Progenitor cell of endocrine pancreas (in vitro differentiated cells): Measurements from ENCODE around the gene HNRNPA1. TPM values are rescaled to one million over a fixed set of nuclear protein-coding genes. Genes with fewer than 3 reads are reported as not detected.
"Not testable (repeated sequence)": the region's sequence is repeated elsewhere in the genome, so short reads cannot be mapped to it uniquely, and the experiment has no call there.

Experiments used
- DNase-seq: peaks from one replicate; pipeline ENCODE4 v3.0.0; 2021; ENCODE audit warnings: low spot score; ENCODE audit not compliant: unreplicated experiment
- H3K27ac Mint-ChIP-seq: 2 replicates; pipeline ENCODE4 v1.8.0; 2021; ENCODE audit warnings: mild to moderate bottlenecking, moderate library complexity, mixed read lengths
- H3K27me3 Mint-ChIP-seq: 2 replicates; pipeline ENCODE4 v1.8.0; 2021; ENCODE audit warnings: mixed read lengths
- H3K36me3 Mint-ChIP-seq: 2 replicates; pipeline ENCODE4 v1.8.0; 2022; ENCODE audit warnings: mixed read lengths; ENCODE audit not compliant: insufficient read depth
- H3K4me1 Mint-ChIP-seq: 2 replicates; pipeline ENCODE4 v1.8.0; 2021; ENCODE audit warnings: low read depth, mixed read lengths
- H3K4me3 Mint-ChIP-seq: 2 replicates; pipeline ENCODE4 v1.8.0; 2021; ENCODE audit warnings: low read depth, mild to moderate bottlenecking, moderate library complexity, mixed read lengths
- H3K9me3 Mint-ChIP-seq: 2 replicates; pipeline ENCODE4 v1.8.0; 2021; ENCODE audit warnings: low read depth, mixed read lengths
- total RNA-seq: library from RNA; stranded (reverse); gene quantifications from 2 replicates; pipeline ENCODE4 v1.2.1, GENCODE V29; 2021
- TF ChIP-seq, protein P1 (sequence below): fragments of 200-600 bp; sonication (generic); IDR thresholded peaks from one replicate; pipeline ENCODE4 v1.5.0; 2021; ENCODE audit warnings: antibody characterized with exemption, mild to moderate bottlenecking; ENCODE audit not compliant: unreplicated experiment

HNRNPA1 gene
- total RNA-seq, 1 donor from 2014 or later = 2,551 TPM

DNA sequence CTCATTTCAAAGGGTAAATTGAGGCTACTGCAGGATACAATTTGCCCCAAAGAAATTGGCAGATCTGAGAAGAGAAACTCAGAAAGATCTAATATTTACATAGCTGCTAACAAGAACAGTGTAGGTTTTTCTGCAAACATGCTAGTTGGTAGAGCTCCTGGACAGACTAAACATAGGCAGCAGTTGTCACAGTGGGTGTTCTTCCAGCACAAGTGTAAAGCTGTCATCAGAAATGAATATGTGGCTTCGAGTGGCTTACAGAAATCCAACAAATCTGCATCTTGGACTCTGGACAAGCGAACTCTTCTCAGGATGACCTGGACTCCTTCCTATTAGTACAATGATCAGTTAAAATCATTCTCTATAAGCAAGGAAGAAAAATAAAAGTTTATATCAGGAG is 6.5 kb upstream of the HNRNPA1 start:
- Mint-ChIP-seq H3K36me3 (peaks cover 8% of the 10 kb centered on the region), H3K4me1 (peaks cover 22% of the 10 kb centered on the region), H3K9me3 (no peaks in the 10 kb centered on the region), H3K27ac (no peak overlapping the region), H3K27me3 (no peaks in the 10 kb centered on the region), H3K4me3 (no peak overlapping the region)
- TF ChIP-seq, protein P1, sequence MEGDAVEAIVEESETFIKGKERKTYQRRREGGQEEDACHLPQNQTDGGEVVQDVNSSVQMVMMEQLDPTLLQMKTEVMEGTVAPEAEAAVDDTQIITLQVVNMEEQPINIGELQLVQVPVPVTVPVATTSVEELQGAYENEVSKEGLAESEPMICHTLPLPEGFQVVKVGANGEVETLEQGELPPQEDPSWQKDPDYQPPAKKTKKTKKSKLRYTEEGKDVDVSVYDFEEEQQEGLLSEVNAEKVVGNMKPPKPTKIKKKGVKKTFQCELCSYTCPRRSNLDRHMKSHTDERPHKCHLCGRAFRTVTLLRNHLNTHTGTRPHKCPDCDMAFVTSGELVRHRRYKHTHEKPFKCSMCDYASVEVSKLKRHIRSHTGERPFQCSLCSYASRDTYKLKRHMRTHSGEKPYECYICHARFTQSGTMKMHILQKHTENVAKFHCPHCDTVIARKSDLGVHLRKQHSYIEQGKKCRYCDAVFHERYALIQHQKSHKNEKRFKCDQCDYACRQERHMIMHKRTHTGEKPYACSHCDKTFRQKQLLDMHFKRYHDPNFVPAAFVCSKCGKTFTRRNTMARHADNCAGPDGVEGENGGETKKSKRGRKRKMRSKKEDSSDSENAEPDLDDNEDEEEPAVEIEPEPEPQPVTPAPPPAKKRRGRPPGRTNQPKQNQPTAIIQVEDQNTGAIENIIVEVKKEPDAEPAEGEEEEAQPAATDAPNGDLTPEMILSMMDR = no peak
- no peak for DNase-seq

DNA sequence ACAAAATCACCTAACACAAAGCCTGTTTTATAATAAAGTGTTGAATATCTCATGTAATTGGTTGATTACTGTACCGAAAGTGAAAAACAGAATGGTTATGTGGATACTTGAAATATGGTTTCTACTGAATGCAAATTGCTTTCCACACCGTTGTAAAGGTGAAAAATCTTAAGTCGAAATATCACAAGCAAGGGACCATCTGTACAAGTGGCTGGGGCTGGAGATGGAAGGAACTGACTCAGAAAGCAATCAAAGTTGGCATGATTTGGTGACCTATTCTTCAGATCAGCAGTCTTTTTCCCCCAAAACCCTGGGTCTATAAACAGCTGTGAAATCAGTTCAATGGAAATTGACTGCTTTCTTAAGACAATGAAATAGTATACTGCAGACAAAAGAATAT is 4.2 kb upstream of the HNRNPA1 start:
- H3K27me3 Mint-ChIP-seq = no peaks in the 10 kb centered on the region
- TF ChIP-seq, protein P1 = no peak
- peak overlapping the region; percentile 69 for H3K27ac Mint-ChIP-seq
- peaks cover 23% of the 10 kb centered on the region for H3K4me1 Mint-ChIP-seq
- no peak for DNase-seq
- peaks cover 10% of the 10 kb centered on the region for H3K36me3 Mint-ChIP-seq
- no peaks in the 10 kb centered on the region for H3K9me3 Mint-ChIP-seq
- no peak overlapping the region for H3K4me3 Mint-ChIP-seq

DNA sequence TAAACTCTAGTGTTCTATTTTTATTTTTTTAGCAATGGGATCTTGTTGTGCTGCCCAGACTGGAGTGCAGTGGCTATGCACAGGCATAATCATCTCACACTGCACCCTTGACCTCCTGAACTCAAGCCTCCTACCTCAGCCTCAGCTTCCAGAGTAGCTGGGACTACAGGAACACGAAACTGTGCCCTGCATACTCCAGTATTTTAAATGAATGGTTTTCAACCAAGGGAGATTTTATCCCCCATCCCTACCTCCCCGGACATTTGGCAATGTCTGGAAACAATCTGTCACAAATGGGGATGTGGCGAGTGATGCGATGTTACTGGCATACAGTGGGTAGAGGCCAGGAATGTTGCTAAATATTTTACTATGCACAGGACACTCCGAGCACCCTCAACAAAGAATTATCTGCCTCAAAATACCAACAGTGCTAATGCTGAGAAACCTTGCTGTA is 2.7 kb upstream of the HNRNPA1 start:
- Mint-ChIP-seq H3K27ac (no peak overlapping the region), H3K9me3 (no peaks in the 10 kb centered on the region), H3K27me3 (no peaks in the 10 kb centered on the region), H3K36me3 (peaks cover 22% of the 10 kb centered on the region), H3K4me1 (peaks cover 36% of the 10 kb centered on the region), H3K4me3 (no peak overlapping the region)
- no peak for DNase-seq
- TF ChIP-seq, protein P1 = no peak

DNA sequence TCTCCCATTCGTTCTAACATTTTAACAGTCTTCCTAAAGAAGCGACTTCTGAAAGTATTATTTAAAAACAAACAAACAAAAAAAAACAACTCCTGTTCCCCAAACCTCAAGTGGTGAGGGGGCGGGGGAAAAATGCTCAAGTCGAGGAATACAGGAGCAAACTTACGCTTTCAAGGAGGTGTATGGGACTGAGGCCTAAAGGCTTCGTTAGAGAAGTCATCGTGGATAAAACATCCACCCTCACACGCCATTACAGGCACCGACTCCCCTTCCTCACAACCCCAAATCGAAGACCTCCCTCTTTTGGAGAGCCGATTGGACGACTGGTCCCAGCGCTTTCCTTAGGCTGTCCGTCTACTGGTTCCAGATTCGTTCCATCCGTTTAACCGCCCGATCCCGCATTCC is 1.3 kb upstream of the HNRNPA1 start:
- Mint-ChIP-seq H3K4me3 (no peak overlapping the region), H3K27ac (no peak overlapping the region), H3K4me1 (peaks cover 44% of the 10 kb centered on the region), H3K9me3 (no peaks in the 10 kb centered on the region), H3K27me3 (no peaks in the 10 kb centered on the region), H3K36me3 (peaks cover 32% of the 10 kb centered on the region)
- TF ChIP-seq, protein P1 = no peak
- DNase-seq = no peak

DNA sequence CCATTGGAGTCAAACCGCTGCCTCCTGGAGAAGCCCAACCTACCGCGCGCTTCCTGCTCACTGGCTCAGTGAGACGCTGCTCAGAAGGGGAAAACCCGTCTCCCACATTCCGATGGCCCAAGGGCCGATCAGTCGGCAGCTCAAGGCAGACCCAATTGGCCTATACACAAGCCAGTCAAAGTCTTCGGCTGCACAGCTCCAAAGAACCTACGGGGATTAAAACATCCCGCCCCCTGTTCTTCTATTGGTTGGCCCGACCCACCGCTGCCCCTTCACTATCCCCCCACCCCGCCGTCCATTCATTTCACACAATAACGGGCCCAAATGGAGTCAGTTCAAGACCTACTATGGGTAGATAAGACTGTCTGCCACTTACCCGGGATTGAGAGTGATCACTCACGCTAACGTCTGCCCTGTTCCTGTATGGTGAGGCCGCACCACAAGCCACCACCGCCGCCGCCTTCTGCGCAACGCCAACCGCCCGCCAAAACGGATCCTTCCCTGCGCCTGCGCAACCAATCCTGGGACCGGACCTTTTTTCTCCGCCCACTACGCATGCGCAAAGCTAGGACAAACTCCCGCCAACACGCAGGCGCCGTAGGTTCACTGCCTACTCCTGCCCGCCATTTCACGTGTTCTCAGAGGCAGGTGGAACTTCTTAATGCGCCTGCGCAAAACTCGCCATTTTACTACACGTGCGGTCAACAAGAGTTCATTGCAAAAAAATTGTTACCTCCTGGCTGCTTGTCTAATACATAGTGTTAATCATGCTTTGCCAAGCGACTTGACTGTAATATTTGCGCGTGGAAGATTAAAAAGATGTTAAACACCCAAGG is 676 bp upstream of the HNRNPA1 start, which contains the start of gene CBX5:
Gene CBX5 (minus strand): TSS at position 491 of the 836 bp plus-strand sequence. CDS start 22,472 bp downstream, outside the sequence.
- Mint-ChIP-seq H3K27me3 (no peaks in the 10 kb centered on the region), H3K4me3 (no peak within 1 kb of the TSS), H3K9me3 (no peaks in the 10 kb centered on the region), H3K27ac (no peak within 1 kb of the TSS), H3K36me3 (peaks cover 33% of the 10 kb centered on the region), H3K4me1 (peaks cover 48% of the 10 kb centered on the region)
- TF ChIP-seq, protein P1 = no peak
- DNase-seq = peak; percentile 99

DNA sequence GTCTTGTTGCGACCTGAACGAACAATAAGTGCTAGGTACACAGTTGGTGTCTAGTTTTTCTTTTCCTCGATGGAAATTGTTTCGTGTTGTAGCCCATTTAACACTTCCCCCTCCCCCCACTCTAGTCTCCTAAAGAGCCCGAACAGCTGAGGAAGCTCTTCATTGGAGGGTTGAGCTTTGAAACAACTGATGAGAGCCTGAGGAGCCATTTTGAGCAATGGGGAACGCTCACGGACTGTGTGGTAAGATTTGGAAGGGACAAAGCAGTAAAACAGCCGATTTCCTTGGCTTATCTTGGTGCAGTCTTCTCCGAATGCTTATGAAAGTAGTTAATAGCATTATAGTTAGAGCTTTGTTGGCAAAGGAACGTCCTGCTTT is 724 bp downstream of the HNRNPA1 start:
- H3K27me3 Mint-ChIP-seq, H3K4me3 Mint-ChIP-seq, H3K27ac Mint-ChIP-seq, H3K9me3 Mint-ChIP-seq, DNase-seq: not testable (repeated sequence)
- H3K36me3 Mint-ChIP-seq = peaks cover 40% of the 10 kb centered on the region
- H3K4me1 Mint-ChIP-seq = peaks cover 60% of the 10 kb centered on the region

DNA sequence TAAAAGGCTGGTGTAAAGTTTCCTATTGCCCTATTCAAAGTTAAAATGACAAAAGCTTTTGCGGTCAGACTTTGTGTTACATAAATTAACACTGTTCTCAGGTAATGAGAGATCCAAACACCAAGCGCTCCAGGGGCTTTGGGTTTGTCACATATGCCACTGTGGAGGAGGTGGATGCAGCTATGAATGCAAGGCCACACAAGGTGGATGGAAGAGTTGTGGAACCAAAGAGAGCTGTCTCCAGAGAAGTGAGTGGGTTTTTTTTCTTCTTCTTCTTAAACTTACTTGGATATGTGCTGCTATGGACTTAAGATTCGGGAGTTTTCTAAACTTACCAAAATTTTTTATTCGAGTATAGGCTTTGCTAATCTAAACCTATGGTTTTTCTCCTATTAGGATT is 1.2 kb downstream of the HNRNPA1 start:
- Mint-ChIP-seq H3K4me1 (peaks cover 63% of the 10 kb centered on the region), H3K36me3 (peaks cover 44% of the 10 kb centered on the region)
- H3K9me3 Mint-ChIP-seq, DNase-seq, H3K4me3 Mint-ChIP-seq, H3K27ac Mint-ChIP-seq, H3K27me3 Mint-ChIP-seq: not testable (repeated sequence)
